ENCODE data around the gene HHATL.
"Not testable (repeated sequence)": the region's sequence is repeated elsewhere in the genome, so short reads cannot be mapped to it uniquely, and the experiment has no call there.

HHATL gene

DNA sequence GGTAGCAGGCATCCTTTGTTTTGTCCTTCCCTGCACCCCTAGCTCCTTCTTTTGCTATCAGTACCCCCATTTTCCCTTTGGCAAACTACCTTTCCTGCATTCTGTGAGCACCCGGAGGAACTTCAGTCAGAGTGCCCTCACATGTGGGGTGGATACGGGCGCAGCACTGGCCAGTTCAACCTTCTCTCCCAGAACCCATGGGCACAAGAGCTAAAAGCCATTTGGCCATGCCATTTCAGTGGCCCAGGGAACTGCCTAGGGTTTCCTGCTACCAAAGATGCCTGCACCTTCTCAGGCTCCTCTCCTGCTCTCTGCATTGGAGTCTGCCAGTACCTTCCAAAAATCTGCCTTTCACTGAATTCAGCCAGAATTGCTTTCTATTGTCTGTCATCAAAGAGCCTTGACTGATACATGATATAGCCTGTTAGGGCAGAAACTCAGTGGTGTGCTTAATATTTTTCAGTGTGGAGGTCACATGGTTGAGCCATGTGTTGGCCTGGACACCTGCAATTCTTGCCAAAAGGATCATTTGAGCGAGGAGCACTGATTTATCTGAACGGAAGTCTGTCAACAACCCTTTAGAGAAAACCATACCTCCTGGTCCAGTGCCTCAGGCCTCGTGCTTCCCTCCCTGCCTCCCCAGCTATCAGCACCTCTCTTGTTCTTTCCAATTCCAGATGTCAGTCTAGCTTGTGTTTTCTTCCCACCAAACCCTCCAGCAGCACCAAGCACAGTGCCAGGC lies 27.0 kb upstream of the HHATL start:
- TF ChIP-seq, protein P1, sequence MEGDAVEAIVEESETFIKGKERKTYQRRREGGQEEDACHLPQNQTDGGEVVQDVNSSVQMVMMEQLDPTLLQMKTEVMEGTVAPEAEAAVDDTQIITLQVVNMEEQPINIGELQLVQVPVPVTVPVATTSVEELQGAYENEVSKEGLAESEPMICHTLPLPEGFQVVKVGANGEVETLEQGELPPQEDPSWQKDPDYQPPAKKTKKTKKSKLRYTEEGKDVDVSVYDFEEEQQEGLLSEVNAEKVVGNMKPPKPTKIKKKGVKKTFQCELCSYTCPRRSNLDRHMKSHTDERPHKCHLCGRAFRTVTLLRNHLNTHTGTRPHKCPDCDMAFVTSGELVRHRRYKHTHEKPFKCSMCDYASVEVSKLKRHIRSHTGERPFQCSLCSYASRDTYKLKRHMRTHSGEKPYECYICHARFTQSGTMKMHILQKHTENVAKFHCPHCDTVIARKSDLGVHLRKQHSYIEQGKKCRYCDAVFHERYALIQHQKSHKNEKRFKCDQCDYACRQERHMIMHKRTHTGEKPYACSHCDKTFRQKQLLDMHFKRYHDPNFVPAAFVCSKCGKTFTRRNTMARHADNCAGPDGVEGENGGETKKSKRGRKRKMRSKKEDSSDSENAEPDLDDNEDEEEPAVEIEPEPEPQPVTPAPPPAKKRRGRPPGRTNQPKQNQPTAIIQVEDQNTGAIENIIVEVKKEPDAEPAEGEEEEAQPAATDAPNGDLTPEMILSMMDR (IDR thresholded peaks at IDR 0.05; ENCODE audit: insufficient read depth, low read length, poor library complexity, severe bottlenecking): no peak
- no peak for DNase-seq (ENCODE audit: extremely low read depth, insufficient read length)
- Histone ChIP-seq H3K27me3 (replicated peaks; ENCODE audit: control insufficient read depth, insufficient read depth, low read length) (no peaks in the 10 kb centered on the region; the same call in 1 of the 2 replicates), H3K4me3 (replicated peaks; ENCODE audit: low read depth, low read length) (no peak overlapping the region), H3K36me3 (ENCODE audit: control insufficient read depth, insufficient read depth, low read length) (no peaks in the 10 kb centered on the region)

DNA sequence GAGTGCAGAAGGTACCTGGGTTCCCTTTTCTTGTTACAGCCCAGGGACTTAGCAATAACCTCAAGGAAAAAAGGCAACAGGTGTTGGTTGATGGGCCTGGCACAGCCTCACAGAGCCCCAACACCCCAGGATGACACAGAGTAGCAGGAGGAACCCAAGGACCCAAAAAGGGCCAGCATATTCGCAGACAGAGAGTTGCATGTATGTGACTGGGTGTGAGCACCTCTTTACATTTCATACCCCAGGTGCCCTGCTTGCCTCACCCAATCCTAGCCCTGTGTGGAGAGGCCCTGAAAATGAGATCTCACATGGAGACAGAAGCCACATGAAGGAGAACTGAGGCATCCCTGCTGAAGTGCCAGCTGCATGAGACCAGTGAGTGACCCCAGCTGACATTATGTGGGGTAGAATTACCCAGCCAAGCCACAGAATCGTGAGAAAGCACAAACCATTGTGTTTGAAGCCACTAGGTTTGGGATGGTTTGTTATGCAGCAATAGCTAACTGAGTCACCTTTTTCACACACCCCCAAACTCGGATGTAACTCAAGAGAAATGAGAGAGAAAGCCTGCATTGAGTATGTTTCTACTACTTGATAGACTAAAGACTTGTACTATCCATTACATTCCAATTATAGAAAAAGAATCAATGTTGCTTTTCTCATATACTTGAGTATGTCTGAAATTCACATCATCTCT lies 26.2 kb upstream of the HHATL start:
- Histone ChIP-seq H3K36me3 (ENCODE audit: control insufficient read depth, insufficient read depth, low read length) (no peaks in the 10 kb centered on the region), H3K27me3 (replicated peaks; ENCODE audit: control insufficient read depth, insufficient read depth, low read length) (no peaks in the 10 kb centered on the region; the same call in 1 of the 2 replicates), H3K4me3 (replicated peaks; ENCODE audit: low read depth, low read length) (no peak overlapping the region)
- no peak for DNase-seq (ENCODE audit: extremely low read depth, insufficient read length)
- TF ChIP-seq, protein P1 (IDR thresholded peaks at IDR 0.05; ENCODE audit: insufficient read depth, low read length, poor library complexity, severe bottlenecking): no peak

DNA sequence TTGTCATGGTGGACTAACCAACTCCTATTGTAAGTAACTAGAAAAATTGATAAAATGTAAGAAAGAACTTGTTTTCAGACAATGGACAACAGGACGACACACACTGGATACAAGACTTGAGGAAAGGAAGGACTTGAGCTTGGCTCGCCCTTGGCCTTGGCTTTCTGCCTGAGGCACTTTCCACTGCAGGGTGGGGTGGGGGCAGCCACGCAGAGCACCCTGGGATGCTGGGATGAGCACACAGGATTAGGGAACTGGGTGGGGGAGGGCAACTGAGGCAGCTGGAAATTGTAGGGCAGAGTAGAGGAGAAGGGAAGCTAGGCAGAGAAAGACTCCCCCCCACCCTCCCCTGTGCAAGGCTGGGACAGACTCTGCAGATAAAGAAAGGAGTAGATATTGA lies 25.5 kb upstream of the HHATL start:
- TF ChIP-seq, protein P1 (IDR thresholded peaks at IDR 0.05; ENCODE audit: insufficient read depth, low read length, poor library complexity, severe bottlenecking): no peak
- no peaks in the 10 kb centered on the region for H3K36me3 ChIP-seq (ENCODE audit: control insufficient read depth, insufficient read depth, low read length)
- H3K4me3 ChIP-seq (replicated peaks; ENCODE audit: low read depth, low read length): no peak overlapping the region
- DNase-seq (ENCODE audit: extremely low read depth, insufficient read length): no peak
- no peaks in the 10 kb centered on the region; the same call in 1 of the 2 replicates for H3K27me3 ChIP-seq (replicated peaks; ENCODE audit: control insufficient read depth, insufficient read depth, low read length)

DNA sequence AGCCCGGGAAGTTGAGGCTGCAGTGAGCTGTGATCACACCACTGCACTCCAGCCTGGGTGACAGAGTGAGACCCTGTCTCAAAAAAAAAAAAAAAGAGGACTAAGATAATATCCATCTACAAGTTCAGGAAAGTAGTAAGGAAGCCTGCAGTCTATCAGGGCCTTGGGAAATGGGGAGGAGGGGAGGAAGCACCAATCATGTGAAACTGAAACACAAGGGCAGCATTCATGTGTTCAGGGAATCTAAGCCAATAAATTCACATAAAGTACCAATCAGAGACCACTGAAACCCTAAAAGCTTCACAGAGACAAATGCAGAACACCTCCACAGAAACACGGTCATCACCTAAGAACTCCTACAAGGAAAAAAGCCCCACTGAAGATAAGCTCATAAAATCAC lies 22.9 kb upstream of the HHATL start:
- TF ChIP-seq, protein P1 (IDR thresholded peaks at IDR 0.05; ENCODE audit: insufficient read depth, low read length, poor library complexity, severe bottlenecking): no peak
- H3K36me3 ChIP-seq (ENCODE audit: control insufficient read depth, insufficient read depth, low read length): no peaks in the 10 kb centered on the region
- DNase-seq (ENCODE audit: extremely low read depth, insufficient read length): no peak
- H3K4me3 ChIP-seq (replicated peaks; ENCODE audit: low read depth, low read length): no peak overlapping the region
- no peaks in the 10 kb centered on the region for H3K27me3 ChIP-seq (replicated peaks; ENCODE audit: control insufficient read depth, insufficient read depth, low read length)

DNA sequence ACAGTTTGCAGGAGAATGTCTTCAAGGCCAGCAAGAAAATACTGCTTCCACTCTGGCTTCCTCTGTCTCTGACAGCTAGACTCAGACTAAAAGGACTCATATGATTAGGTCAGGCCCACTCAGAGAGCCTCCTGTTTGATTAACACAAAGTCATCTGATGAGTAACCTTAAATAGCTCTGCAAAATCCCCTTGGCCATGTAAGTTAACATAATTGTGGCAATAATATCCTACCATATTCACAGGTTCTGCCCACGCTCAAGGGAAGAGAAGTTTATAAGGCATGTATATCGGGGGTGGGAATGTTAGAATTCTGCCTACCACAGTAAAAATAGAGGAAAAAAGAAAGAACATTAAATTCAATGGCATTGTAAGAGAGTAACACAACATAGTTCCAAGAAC lies 20.6 kb upstream of the HHATL start:
- no peaks in the 10 kb centered on the region for H3K36me3 ChIP-seq (ENCODE audit: control insufficient read depth, insufficient read depth, low read length)
- no peaks in the 10 kb centered on the region for H3K27me3 ChIP-seq (replicated peaks; ENCODE audit: control insufficient read depth, insufficient read depth, low read length)
- TF ChIP-seq, protein P1 (IDR thresholded peaks at IDR 0.05; ENCODE audit: insufficient read depth, low read length, poor library complexity, severe bottlenecking): no peak
- no peak overlapping the region for H3K4me3 ChIP-seq (replicated peaks; ENCODE audit: low read depth, low read length)
- DNase-seq (ENCODE audit: extremely low read depth, insufficient read length): no peak

DNA sequence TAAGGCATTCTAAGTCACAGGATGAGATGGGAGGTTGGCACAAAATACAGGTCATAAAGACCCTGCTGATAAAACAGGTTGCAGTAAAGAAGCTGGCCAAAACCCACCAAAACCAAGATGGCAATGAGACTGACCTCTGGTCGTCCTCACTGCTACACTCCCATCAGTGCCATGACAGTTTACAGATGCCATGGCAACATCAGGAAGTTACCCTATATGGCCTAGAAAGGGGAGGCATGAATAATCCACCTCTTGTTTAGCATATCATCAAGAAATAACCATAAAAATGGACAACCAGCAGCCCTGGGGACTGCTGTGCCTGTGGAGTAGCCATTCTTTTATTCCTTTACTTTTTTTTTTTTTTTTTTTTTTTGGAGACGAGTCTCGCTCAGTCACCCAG lies 19.8 kb upstream of the HHATL start:
- H3K27me3 ChIP-seq (replicated peaks; ENCODE audit: control insufficient read depth, insufficient read depth, low read length); DNase-seq (ENCODE audit: extremely low read depth, insufficient read length); H3K4me3 ChIP-seq (replicated peaks; ENCODE audit: low read depth, low read length); H3K36me3 ChIP-seq (ENCODE audit: control insufficient read depth, insufficient read depth, low read length): not testable (repeated sequence)

Measured in GM06990 (cell line).